IMR-90 (cell line): ENCODE measurements around the gene KRTAP9-4. TPM values are rescaled to one million over a fixed set of nuclear protein-coding genes. Genes with fewer than 3 reads are reported as not detected.
"Not testable (repeated sequence)": the region's sequence is repeated elsewhere in the genome, so short reads cannot be mapped to it uniquely, and the experiment has no call there.

Experiments used
- ATAC-seq: fragments of 200-7000 bp; cut with Tn5 transposase; 2 replicates; pipeline ENCODE4 v1.9.1; 2020; ENCODE audit warnings: low read depth, mild to moderate bottlenecking, moderate library complexity
- BruUV-seq: library from RNA; stranded (reverse); fragments of 400-500 nt; replicated peaks from 2 replicates; lab custom pipeline; 2021; lab: Mats Ljungman, UMichigan
- CTCF ChIA-PET: fragments of 300-600 bp; formaldehyde crosslinking; extraction: SDS; loops from one replicate; lab custom pipeline; 2021; ENCODE audit warnings: antibody characterized with exemption; lab: Yijun Ruan, JAX
- POLR2A ChIA-PET: fragments of 300-600 bp; sonication (Branson Sonifier 250); formaldehyde crosslinking; loops from one replicate; lab custom pipeline; 2022; ENCODE audit warnings: antibody characterized with exemption; ENCODE audit not compliant: unreplicated experiment; lab: Charles Lee
- DNase-seq: peaks from one replicate; pipeline ENCODE4 v3.0.0; 2013
- H2AFZ ChIP-seq: replicated peaks from 2 replicates; pipeline ENCODE3; 2013; ENCODE audit warnings: low read length, mild to moderate bottlenecking; ENCODE audit not compliant: poor library complexity
- H2AK5ac ChIP-seq: 2 replicates; pipeline ENCODE4 v1.6.1; 2013; ENCODE audit warnings: low read depth, low read length, inconsistent platforms
- H2AK9ac ChIP-seq: replicated peaks from 2 replicates; pipeline ENCODE3; 2013; ENCODE audit warnings: mild to moderate bottlenecking, low read depth, low read length, moderate library complexity; ENCODE audit not compliant: poor library complexity
- H2BK120ac ChIP-seq: 2 replicates; pipeline ENCODE4 v1.6.1; 2013; ENCODE audit warnings: low read depth, low read length, inconsistent platforms
- H2BK15ac ChIP-seq: 3 replicates; pipeline ENCODE4 v1.6.1; 2013; ENCODE audit warnings: low read depth, low read length, inconsistent platforms
- H2BK20ac ChIP-seq: 2 replicates; pipeline ENCODE4 v1.6.1; 2013; ENCODE audit warnings: low read depth, mild to moderate bottlenecking, inconsistent platforms, low read length, moderate library complexity
- H2BK5ac ChIP-seq: 2 replicates; pipeline ENCODE4 v1.6.1; 2013; ENCODE audit warnings: mild to moderate bottlenecking, low read depth, low read length, inconsistent platforms; ENCODE audit not compliant: poor library complexity, severe bottlenecking
- H3K14ac ChIP-seq: replicated peaks from 2 replicates; pipeline ENCODE4 v1.6.1; 2013; ENCODE audit warnings: low read depth, low read length, inconsistent platforms
- H3K18ac ChIP-seq: 2 replicates; pipeline ENCODE4 v1.6.1; 2013; ENCODE audit warnings: low read depth, low read length, control low read depth
- H3K23ac ChIP-seq: 2 replicates; pipeline ENCODE4 v1.6.1; 2013; ENCODE audit warnings: low read depth, low read length, inconsistent platforms
- H3K27ac ChIP-seq: 2 replicates; pipeline ENCODE4 v1.5.1; 2013; ENCODE audit warnings: mild to moderate bottlenecking, control low read depth, low read length; ENCODE audit not compliant: insufficient read depth
- H3K27me3 ChIP-seq: 2 replicates; pipeline ENCODE4 v1.6.1; 2013; ENCODE audit warnings: low read length; ENCODE audit not compliant: control insufficient read depth, insufficient read depth
- H3K36me3 ChIP-seq: 2 replicates; pipeline ENCODE4 v1.6.1; 2013; ENCODE audit warnings: low read length, mixed read lengths; ENCODE audit not compliant: control insufficient read depth, insufficient read depth
- H3K4ac ChIP-seq: 2 replicates; pipeline ENCODE4 v1.6.1; 2013; ENCODE audit warnings: low read depth, low read length, inconsistent platforms
- H3K4me1 ChIP-seq: 2 replicates; pipeline ENCODE4 v1.6.1; 2013; ENCODE audit warnings: low read length, mixed read lengths; ENCODE audit not compliant: control insufficient read depth, insufficient read depth
- H3K4me2 ChIP-seq: 2 replicates; pipeline ENCODE4 v1.6.1; 2013; ENCODE audit warnings: low read depth, mild to moderate bottlenecking, control low read depth, low read length, moderate library complexity
- H3K4me3 ChIP-seq: 2 replicates; pipeline ENCODE4 v1.5.1; 2013; ENCODE audit warnings: low read depth, mild to moderate bottlenecking, control low read depth, low read length, moderate library complexity; ENCODE audit not compliant: insufficient read depth
- H3K56ac ChIP-seq: 2 replicates; pipeline ENCODE4 v1.6.1; 2013; ENCODE audit warnings: low read length, inconsistent platforms; ENCODE audit not compliant: insufficient read depth; ENCODE audit errors: extremely low read depth
- H3K79me1 ChIP-seq, 2 experiments: 2 replicates each; pipeline ENCODE4 v1.6.1; 2013; ENCODE audit warnings: low read length in 2 of 2, inconsistent platforms in 1 of 2, low read depth in 1 of 2
- H3K9ac ChIP-seq: 2 replicates; pipeline ENCODE4 v1.6.1; 2013; ENCODE audit warnings: low read depth, low read length, control low read depth
- H3K9me1 ChIP-seq: 2 replicates; pipeline ENCODE4 v1.6.1; 2013; ENCODE audit warnings: low read length, inconsistent platforms; ENCODE audit not compliant: insufficient read depth
- H3K9me3 ChIP-seq: 2 replicates; pipeline ENCODE4 v1.6.1; 2013; ENCODE audit warnings: low read length; ENCODE audit not compliant: control insufficient read depth, insufficient read depth
- H4K20me1 ChIP-seq: 2 replicates; pipeline ENCODE4 v1.6.1; 2013; ENCODE audit warnings: low read length, inconsistent platforms; ENCODE audit not compliant: insufficient read depth
- H4K5ac ChIP-seq: 2 replicates; pipeline ENCODE4 v1.6.1; 2013; ENCODE audit warnings: mild to moderate bottlenecking, low read depth, low read length, control low read depth
- H4K8ac ChIP-seq, 2 experiments: 2 replicates each; pipeline ENCODE4 v1.6.1; 2013; ENCODE audit warnings: low read depth in 2 of 2, low read length in 2 of 2, control low read depth in 1 of 2, inconsistent platforms in 1 of 2
- H4K91ac ChIP-seq: 2 replicates; pipeline ENCODE4 v1.6.1; 2013; ENCODE audit warnings: low read depth, low read length, inconsistent platforms; ENCODE audit not compliant: insufficient read depth
- WGBS, 2 experiments: methylation state at CpG; one replicate each; pipeline versions ENCODE4 v1.1.5 to v1.1.7; 2013; ENCODE audit warnings: missing lambda C conversion rate in 2 of 2; ENCODE audit not compliant: insufficient read length in 1 of 2; ENCODE audit errors: extremely low coverage in 2 of 2; 5-methylcytosine and 5-hydroxymethylcytosine counted together
- dilution Hi-C: fragments of 300-500 bp; cut with HindIII; formaldehyde crosslinking; loops from one replicate; pipeline ENCODE4 v1.14.3; 2018; ENCODE audit warnings: low sequenced_read_pairs; ENCODE audit not compliant: unreplicated experiment
- in situ Hi-C: fragments of 300-500 bp; cut with MboI; formaldehyde crosslinking; loops from 3 replicates; pipeline ENCODE4 v1.14.3; 2019; ENCODE audit warnings: low sequenced_read_pairs, inconsistent platforms, mixed read lengths
- intact Hi-C: fragments of 100-400 bp; cut with micrococcal nuclease; formaldehyde crosslinking; loops from 2 replicates; pipeline ENCODE4 v1.10.0; 2022
- polyA plus RNA-seq, 3 experiments: library from polyadenylated mRNA; depleted of rRNA; stranded (reverse); fragments of >200 nt; gene quantifications; 2 replicates each; pipeline ENCODE4 v1.2.3, GENCODE V29; 2012; ENCODE audit warnings: low replicate concordance in 1 of 3
- total RNA-seq: library from RNA; depleted of rRNA; stranded (reverse); fragments of >200 nt; gene quantifications from 2 replicates; pipeline ENCODE4 v1.2.3, GENCODE V29; 2012

Gene KRTAP9-4
- total and polyA plus RNA-seq, 2 of the 4 experiments (the other 2 are of a cell fraction), result not detected

- BruUV-seq, H3K36me3 ChIP-seq, H3K4me3 ChIP-seq, dilution Hi-C loops, H4K8ac ChIP-seq, H2BK20ac ChIP-seq, H3K56ac ChIP-seq, H2AK9ac ChIP-seq, H4K5ac ChIP-seq, H3K18ac ChIP-seq, CTCF ChIA-PET, H3K9me3 ChIP-seq, H3K9ac ChIP-seq, H2BK5ac ChIP-seq, H2AFZ ChIP-seq, ATAC-seq, H3K27ac ChIP-seq, H3K4ac ChIP-seq, H3K4me2 ChIP-seq, POLR2A ChIA-PET, intact Hi-C loops, H4K91ac ChIP-seq, H3K27me3 ChIP-seq, H2BK120ac ChIP-seq, H4K20me1 ChIP-seq, H3K4me1 ChIP-seq, in situ Hi-C loops, H2BK15ac ChIP-seq, H3K14ac ChIP-seq, H2AK5ac ChIP-seq, DNase-seq, H3K23ac ChIP-seq, H3K79me1 ChIP-seq, H3K9me1 ChIP-seq: not testable (repeated sequence)
- WGBS, 2 experiments, result 71% methylated on average over 3 of the region's 3 CpGs; no CpG with 5 or more reads in 1 of the 2 experiments
Observed at GRCh38 chr17:41275648-41276190, 26.2 kb downstream of the KRTAP9-4 start, which contains the start of gene KRTAP9-7. Gene KRTAP9-7, plus strand, starts transcription at chr17:41275698. Its CDS starts 0 bp downstream, at chr17:41275698.
